GM20431 (cell line): ENCODE results near the gene APBB2.

ENCODE experiments used
- in situ Hi-C: fragments of 300-500 bp; cut with MseI, MboI; formaldehyde crosslinking; loops from one replicate; pipeline ENCODE4 v1.15.0; 2020; ENCODE audit warnings: low sequenced_read_pairs; ENCODE audit not compliant: unreplicated experiment

The APBB2 gene

DNA sequence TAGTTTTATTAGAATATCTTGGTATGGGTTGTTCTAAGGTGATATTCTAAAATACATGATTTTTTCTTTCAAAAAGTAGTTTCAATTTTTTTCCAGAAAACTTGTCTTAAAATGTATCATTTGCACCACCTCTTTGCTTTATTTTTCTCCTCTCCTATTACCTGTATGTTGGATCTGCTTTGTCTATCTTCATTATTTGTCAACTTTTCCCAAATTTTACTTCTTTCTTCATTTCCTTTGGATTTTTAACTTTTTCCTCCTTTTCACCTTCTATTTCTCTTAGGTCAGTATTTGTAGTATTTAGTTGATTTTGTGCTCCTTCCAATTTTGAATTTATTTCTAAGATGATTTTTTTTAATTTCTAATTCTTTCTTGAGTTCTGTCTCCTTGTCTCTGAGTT is 169.6 kb downstream of the APBB2 start:
- in situ Hi-C loops, result no loop called here

DNA sequence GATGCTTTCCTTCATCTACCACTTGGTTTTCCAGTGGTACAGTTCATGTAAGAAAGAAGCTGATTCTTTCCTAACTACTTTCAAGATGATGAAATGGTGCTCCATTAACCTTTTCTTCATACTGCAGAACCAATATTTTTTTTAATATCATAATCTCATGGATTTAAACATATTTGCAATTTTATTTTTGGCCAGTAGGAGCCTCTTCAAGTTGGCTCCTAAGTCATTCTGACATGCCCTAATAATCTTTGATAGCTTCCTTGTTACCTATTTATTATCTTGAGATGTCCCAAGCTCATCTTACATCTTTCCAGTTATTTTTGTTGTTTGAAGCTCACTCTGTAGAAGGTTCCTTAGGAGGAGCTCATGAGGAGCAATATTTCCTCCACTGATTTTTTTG is 170.2 kb downstream of the APBB2 start:
- in situ Hi-C loops, result no loop called here

DNA sequence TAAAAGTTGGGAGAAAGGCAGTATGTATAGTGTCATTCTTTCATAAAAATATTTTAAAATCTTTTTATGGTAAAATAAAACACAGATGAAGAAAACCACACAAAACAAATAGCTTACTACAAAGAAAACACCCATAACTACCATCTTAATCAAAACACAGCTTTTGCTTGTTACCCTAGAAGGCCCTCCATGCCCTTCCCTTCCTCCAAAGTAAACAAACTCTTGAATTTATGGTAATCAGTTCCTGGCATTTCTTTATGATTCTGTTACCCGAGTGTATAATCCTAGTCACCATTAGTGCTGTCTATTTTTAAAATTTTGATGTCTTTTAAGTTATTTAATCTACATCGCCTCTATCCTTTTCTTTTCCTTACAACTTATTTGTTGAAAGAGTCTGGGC is 170.9 kb downstream of the APBB2 start:
- in situ Hi-C loops, result no loop called here

DNA sequence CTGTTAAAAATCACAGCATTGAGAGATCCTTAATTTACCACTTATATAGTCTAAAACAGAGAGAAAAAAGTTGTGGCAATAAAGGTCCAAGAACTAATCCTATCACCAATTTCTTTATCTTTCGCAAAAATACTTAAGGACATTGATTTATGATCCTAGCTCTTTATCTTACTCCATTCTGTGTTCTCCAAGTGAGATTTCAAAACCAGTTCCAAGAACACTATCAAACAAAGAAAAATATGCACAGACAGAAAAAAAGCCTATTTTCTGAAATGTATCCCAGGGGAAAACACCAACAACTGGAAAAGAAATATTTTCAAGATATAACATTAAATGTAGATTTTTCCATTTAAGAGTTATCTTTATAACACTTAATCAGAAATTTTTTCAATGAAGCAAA is 172.8 kb downstream of the APBB2 start:
- in situ Hi-C loops, result no loop called here

DNA sequence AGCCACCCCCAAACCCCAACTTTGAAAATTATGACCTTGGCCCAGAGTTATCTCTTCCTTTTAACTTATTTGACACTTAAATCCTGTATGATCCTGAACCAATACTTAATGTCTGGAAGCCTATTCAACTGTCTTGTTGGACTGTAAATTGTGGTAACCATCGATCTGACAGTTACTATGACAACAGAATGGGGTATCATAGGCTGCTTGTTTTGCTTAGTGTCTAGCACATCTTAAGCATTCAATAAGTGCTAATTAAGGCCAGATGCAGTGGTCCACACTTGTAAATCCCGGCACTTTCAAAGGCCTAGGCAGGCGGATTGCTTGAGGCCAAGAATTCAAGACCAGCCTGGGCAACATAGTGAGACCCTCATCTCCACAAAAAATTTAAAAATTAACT is 175.0 kb downstream of the APBB2 start:
- in situ Hi-C loops, result no loop called here

GRCh38 chr4:41038304-41038703 is 176.0 kb downstream of the APBB2 start:
- in situ Hi-C loops, result no loop called here

DNA sequence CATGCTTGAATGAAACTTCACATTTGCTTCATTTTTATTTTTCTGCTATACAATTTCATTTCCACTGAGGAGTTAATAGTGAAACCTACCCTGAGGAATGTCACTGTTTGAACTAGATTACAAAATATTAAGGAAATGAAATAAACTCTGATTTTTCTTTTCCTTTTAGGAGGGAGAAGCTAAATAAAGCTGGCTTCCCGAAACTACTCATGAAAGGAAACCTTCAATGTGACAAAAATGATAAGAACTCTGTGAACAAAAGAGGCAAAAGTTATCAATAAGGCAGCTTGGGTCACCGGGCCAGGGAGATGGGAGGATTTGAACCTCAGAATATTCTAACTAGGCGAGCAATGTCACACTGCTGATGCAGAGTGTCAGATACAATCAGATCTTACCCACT is 185.2 kb downstream of the APBB2 start:
- in situ Hi-C loops, result no loop called here

- in situ Hi-C loops, result no loop called here
Measured at GRCh38 chr4:41028392-41029076, 185.8 kb downstream of the APBB2 start.

GRCh38 chr4:41026971-41027370 is 187.4 kb downstream of the APBB2 start:
- in situ Hi-C loops, result no loop called here

GRCh38 chr4:41025824-41026223 is 188.5 kb downstream of the APBB2 start:
- in situ Hi-C loops, result no loop called here

- in situ Hi-C loops, result no loop called here
Measured at GRCh38 chr4:41024556-41025491, 189.5 kb downstream of the APBB2 start.

DNA sequence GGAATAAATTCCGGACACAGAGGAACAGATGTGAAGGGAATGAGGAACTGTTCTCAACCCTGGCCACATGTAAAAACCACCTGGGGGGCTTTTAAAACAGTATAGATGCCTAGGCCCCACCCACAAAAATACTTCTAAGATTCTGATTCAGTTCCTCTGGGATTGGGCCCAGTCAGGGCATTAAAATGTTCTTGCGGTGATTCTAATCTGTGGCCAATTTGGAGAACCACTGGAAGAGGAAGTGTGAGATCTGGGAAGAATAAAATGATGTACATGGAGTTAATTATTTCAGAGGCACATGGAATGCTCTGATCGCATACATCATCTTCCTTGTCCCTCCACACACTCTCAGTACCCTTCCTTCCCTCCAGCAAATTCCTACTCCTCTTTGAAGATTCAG is 192.2 kb downstream of the APBB2 start:
- in situ Hi-C loops, result no loop called here

GRCh38 chr4:41015016-41015675 is 199.2 kb downstream of the APBB2 start:
- in situ Hi-C loops, result no loop called here

GRCh38 chr4:41014158-41014557 is 200.2 kb downstream of the APBB2 start:
- in situ Hi-C loops, result no loop called here

DNA sequence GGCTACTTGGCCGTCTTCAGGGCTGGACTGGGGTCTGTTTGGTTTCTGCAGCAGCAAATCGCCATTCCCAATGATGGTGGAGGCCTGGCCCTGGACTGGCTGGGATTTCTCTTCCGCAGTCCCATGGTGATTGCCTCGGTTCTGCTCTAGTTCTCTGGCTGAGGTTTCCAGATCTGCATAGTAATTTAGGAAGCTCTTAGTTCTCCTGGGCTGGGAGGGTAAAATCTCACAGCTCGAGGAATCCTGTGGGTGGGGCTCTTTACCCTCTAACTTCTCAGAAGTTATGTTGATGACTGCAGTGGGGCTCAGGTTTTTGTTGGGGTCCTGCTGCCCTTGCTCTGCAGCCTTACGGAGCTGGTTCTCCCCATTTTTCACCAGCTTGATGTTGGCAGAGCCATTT is 200.6 kb downstream of the APBB2 start:
- in situ Hi-C loops, result no loop called here

- in situ Hi-C loops, result no loop called here
Measured at GRCh38 chr4:41012911-41013310, 201.4 kb downstream of the APBB2 start.

DNA sequence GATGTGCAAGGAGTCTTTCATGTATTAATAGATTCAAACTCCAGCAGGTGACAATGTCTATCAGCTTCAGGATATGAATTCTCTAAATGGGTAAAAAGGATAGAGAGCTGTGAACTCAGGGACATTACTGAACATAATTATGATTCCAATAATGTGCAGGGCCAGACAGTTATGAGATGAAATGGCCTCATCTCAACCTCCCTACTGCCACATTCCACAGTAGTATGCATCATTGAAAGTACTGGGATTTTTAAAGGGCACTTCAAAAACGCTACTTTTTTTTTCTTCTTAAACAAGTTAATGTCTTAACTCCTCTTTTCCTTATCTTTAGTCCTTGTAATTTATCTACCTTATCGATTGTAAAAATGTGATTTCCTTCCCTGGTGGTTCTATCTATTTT is 202.0 kb downstream of the APBB2 start:
- in situ Hi-C loops, result no loop called here

DNA sequence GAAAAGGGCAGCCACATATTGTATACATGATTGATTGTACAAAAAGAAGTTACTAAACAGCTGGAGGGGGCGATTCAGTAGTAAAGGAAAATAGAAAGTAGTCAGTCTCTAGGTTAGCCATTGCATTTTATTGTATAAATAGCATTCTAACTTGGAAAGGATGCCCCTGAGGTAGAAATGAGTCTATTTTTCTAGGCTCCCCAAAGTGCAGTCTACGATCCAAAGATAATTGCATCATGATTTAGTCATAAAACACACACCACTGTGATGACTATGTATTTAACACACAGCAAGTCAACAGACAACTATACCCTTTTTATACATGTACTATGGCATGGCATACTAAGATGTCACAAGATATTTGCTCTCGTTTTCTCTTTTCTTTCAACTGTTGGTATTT is 204.9 kb downstream of the APBB2 start:
- in situ Hi-C loops, result no loop called here

DNA sequence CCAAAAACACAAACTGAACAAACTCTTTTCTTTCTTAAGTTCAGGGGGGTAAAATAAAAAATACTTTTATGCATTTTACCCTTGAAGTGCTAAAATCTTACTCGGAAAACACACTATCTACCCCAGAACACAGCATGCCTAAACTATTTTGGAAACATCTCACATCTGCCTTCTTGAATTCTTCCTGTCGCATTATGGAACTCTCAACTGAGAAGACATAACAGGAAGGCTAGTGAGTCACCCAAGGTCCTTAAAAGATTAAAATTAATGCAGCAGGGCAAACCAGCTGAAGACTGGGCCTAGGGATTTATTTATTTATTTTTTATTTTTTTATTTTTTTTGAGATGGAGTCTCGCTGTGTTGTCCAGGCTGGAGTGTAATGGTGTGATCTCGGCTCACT is 208.2 kb downstream of the APBB2 start:
- in situ Hi-C loops, result no loop called here

- in situ Hi-C loops, result no loop called here
Measured at GRCh38 chr4:41002309-41002708, 212.0 kb downstream of the APBB2 start.

GRCh38 chr4:41000356-41000755 is 214.0 kb downstream of the APBB2 start:
- in situ Hi-C loops, result no loop called here
